ENCODE data around the gene SNRNP200.

DNA sequence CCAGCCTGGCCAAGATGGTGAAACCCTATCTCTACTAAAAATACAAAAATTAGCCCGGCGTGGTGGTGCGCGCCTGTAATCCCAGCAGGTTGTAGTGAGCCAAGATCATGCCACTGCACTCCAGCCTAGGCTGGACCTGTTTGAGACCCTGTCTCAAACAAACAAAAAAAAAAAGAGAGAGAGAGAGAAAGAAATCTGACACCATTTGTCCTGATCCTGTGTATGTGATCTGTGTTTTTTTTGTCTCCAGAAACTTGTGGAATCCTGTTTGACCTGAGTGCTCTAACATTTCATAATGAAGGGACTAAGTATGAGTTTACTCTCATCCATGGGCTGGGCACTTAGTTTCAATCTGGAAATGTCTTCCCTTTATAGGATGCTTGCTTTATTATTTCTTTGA is 13.4 kb upstream of the SNRNP200 start:
- TF ChIP-seq, protein P1, sequence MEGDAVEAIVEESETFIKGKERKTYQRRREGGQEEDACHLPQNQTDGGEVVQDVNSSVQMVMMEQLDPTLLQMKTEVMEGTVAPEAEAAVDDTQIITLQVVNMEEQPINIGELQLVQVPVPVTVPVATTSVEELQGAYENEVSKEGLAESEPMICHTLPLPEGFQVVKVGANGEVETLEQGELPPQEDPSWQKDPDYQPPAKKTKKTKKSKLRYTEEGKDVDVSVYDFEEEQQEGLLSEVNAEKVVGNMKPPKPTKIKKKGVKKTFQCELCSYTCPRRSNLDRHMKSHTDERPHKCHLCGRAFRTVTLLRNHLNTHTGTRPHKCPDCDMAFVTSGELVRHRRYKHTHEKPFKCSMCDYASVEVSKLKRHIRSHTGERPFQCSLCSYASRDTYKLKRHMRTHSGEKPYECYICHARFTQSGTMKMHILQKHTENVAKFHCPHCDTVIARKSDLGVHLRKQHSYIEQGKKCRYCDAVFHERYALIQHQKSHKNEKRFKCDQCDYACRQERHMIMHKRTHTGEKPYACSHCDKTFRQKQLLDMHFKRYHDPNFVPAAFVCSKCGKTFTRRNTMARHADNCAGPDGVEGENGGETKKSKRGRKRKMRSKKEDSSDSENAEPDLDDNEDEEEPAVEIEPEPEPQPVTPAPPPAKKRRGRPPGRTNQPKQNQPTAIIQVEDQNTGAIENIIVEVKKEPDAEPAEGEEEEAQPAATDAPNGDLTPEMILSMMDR (IDR thresholded peaks at IDR 0.05) = no peak
- TF ChIP-seq RAD21 (conservative IDR thresholded peaks at IDR 0.05 in 1 of 2, IDR thresholded peaks at IDR 0.05 in 1 of 2) (no peak), JUNB (IDR thresholded peaks at IDR 0.05) (no peak), RFX5 (IDR thresholded peaks at IDR 0.05) (no peak), HOXA7 (CRISPR knock-in tag; IDR thresholded peaks at IDR 0.05) (no peak), MYC (IDR thresholded peaks at IDR 0.05; ENCODE audit: borderline replicate concordance, low read length) (no peak), KDM5A (IDR thresholded peaks at IDR 0.05) (no peak), ZFP36 (IDR thresholded peaks at IDR 0.05; ENCODE audit: borderline replicate concordance, partially characterized antibody) (no peak), PHF8 (IDR thresholded peaks at IDR 0.05; ENCODE audit: borderline replicate concordance, low read depth) (no peak), TFCP2L1 (CRISPR knock-in tag; IDR thresholded peaks at IDR 0.05) (no peak), POLR2A (IDR thresholded peaks at IDR 0.05; ENCODE audit: low read length) (no peak), CEBPB (IDR thresholded peaks at IDR 0.05) (no peak)
- TF ChIP-seq, protein P2, sequence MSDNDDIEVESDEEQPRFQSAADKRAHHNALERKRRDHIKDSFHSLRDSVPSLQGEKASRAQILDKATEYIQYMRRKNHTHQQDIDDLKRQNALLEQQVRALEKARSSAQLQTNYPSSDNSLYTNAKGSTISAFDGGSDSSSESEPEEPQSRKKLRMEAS (IDR thresholded peaks at IDR 0.05) = no peak
- TF ChIP-seq, protein P3, sequence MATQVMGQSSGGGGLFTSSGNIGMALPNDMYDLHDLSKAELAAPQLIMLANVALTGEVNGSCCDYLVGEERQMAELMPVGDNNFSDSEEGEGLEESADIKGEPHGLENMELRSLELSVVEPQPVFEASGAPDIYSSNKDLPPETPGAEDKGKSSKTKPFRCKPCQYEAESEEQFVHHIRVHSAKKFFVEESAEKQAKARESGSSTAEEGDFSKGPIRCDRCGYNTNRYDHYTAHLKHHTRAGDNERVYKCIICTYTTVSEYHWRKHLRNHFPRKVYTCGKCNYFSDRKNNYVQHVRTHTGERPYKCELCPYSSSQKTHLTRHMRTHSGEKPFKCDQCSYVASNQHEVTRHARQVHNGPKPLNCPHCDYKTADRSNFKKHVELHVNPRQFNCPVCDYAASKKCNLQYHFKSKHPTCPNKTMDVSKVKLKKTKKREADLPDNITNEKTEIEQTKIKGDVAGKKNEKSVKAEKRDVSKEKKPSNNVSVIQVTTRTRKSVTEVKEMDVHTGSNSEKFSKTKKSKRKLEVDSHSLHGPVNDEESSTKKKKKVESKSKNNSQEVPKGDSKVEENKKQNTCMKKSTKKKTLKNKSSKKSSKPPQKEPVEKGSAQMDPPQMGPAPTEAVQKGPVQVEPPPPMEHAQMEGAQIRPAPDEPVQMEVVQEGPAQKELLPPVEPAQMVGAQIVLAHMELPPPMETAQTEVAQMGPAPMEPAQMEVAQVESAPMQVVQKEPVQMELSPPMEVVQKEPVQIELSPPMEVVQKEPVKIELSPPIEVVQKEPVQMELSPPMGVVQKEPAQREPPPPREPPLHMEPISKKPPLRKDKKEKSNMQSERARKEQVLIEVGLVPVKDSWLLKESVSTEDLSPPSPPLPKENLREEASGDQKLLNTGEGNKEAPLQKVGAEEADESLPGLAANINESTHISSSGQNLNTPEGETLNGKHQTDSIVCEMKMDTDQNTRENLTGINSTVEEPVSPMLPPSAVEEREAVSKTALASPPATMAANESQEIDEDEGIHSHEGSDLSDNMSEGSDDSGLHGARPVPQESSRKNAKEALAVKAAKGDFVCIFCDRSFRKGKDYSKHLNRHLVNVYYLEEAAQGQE (IDR thresholded peaks at IDR 0.05) = no peak

Measured in A549 (cell line).